Endothelial cell of umbilical vein (primary cell): ENCODE data around the gene CLIP1. TPM values are rescaled to one million over a fixed set of nuclear protein-coding genes. Genes with fewer than 3 reads are reported as not detected.

Source experiments
- BruUV-seq: library from RNA; stranded (reverse); fragments of 400-500 nt; replicated peaks from 2 replicates; lab custom pipeline; 2021; lab: Mats Ljungman, UMichigan
- CTCF ChIA-PET: fragments of 300-600, 350-600 bp; sonication (Branson Sonifier 250); formaldehyde crosslinking; loops from one replicate; lab custom pipeline; 2021; ENCODE audit warnings: antibody characterized with exemption, inconsistent platforms; lab: Charles Lee
- POLR2A ChIA-PET: fragments of 300-600, 350-600 bp; sonication (Branson Sonifier 250); formaldehyde crosslinking; loops from one replicate; lab custom pipeline; 2021; ENCODE audit warnings: antibody characterized with exemption, inconsistent platforms; lab: Charles Lee
- DNase-seq: peaks from one replicate; pipeline ENCODE4 v3.0.0-alpha.2; 2011; ENCODE audit warnings: low read depth, low spot score
- FAIRE-seq: peaks from 2 replicates; lab custom pipeline; 2011; peaks lifted over from hg19 to GRCh38; lab: Jason Lieb, UNC
- H2AFZ ChIP-seq: 2 replicates; pipeline ENCODE4 v1.6.0; 2012; ENCODE audit warnings: low read depth, low read length, control low read depth, inconsistent platforms
- H3K27ac ChIP-seq: 2 replicates; pipeline ENCODE4 v1.5.1; 2011; ENCODE audit warnings: low read depth, mild to moderate bottlenecking, control low read depth, low read length, moderate library complexity; ENCODE audit not compliant: insufficient read depth
- H3K27me3 ChIP-seq, 2 experiments: 2 replicates each; pipeline versions ENCODE4 v1.6.0 to v1.6.1; 2011; ENCODE audit warnings: low read length in 2 of 2, mixed read lengths in 1 of 2; ENCODE audit not compliant: control insufficient read depth in 2 of 2, insufficient read depth in 2 of 2
- H3K36me3 ChIP-seq, 2 experiments: 2 replicates in 1 of 2; 3 replicates in 1 of 2; pipeline ENCODE4 v1.5.1; 2011; ENCODE audit warnings: low read length in 2 of 2, mild to moderate bottlenecking in 1 of 2, moderate library complexity in 1 of 2; ENCODE audit not compliant: control insufficient read depth in 2 of 2, insufficient read depth in 2 of 2; ENCODE audit errors: extremely low read depth in 1 of 2
- H3K4me1 ChIP-seq: 3 replicates; pipeline ENCODE4 v1.5.1; 2011; ENCODE audit warnings: mild to moderate bottlenecking, low read length; ENCODE audit not compliant: control insufficient read depth, insufficient read depth; ENCODE audit errors: extremely low read depth
- H3K4me2 ChIP-seq: 2 replicates; pipeline ENCODE4 v1.6.1; 2011; ENCODE audit warnings: low read length, control low read depth, mixed read lengths; ENCODE audit not compliant: insufficient read depth
- H3K4me3 ChIP-seq, 3 experiments: fragments of 200-600 bp in 1 of 3; sonication (generic), shearing (Covaris generic) in 1 of 3; replicated peaks in 1 of 3; 2 replicates each; pipeline ENCODE4 v1.5.1; 2011 to 2016; ENCODE audit warnings: control low read depth in 3 of 3, low read length in 3 of 3, mild to moderate bottlenecking in 2 of 3, inconsistent platforms in 1 of 3, low read depth in 1 of 3, moderate library complexity in 1 of 3; ENCODE audit not compliant: insufficient read depth in 1 of 3
- H3K79me2 ChIP-seq: 2 replicates; pipeline ENCODE4 v1.6.0; 2012; ENCODE audit warnings: low read length, inconsistent platforms; ENCODE audit not compliant: control insufficient read depth, insufficient read depth
- H3K9ac ChIP-seq: replicated peaks from 2 replicates; pipeline ENCODE3; 2011; ENCODE audit warnings: low read length, control low read depth; ENCODE audit not compliant: insufficient read depth; ENCODE audit errors: extremely low read depth
- H3K9me1 ChIP-seq: replicated peaks from 3 replicates; pipeline ENCODE4 v1.6.0; 2011; ENCODE audit warnings: mild to moderate bottlenecking, low read length; ENCODE audit not compliant: control insufficient read depth, insufficient read depth; ENCODE audit errors: extremely low read depth
- H3K9me3 ChIP-seq: replicated peaks from 2 replicates; pipeline ENCODE4 v1.5.1; 2012; ENCODE audit warnings: low read length, inconsistent platforms; ENCODE audit not compliant: control insufficient read depth, insufficient read depth
- H4K20me1 ChIP-seq: replicated peaks from 2 replicates; pipeline ENCODE3; 2011; ENCODE audit warnings: mild to moderate bottlenecking, low read length; ENCODE audit not compliant: control insufficient read depth, insufficient read depth; ENCODE audit errors: extremely low read depth
- CTCF ChIP-seq, 2 donors: IDR thresholded peaks; 1 replicate in 1 of 2; 2 replicates in 1 of 2; pipeline ENCODE4 v1.5.1; 2011; ENCODE audit warnings: low read length in 2 of 2, mild to moderate bottlenecking in 2 of 2, moderate library complexity in 2 of 2, control low read depth in 1 of 2, inconsistent platforms in 1 of 2, low read depth in 1 of 2; ENCODE audit not compliant: insufficient read depth in 1 of 2; ENCODE audit errors: extremely low read depth in 1 of 2
- GATA2 ChIP-seq: IDR thresholded peaks from 2 replicates; pipeline ENCODE4 v1.7.0; 2011; ENCODE audit warnings: low read depth, mild to moderate bottlenecking, moderate library complexity, mixed read lengths, low read length; ENCODE audit not compliant: insufficient read length, insufficient read depth
- MYC ChIP-seq: IDR thresholded peaks from one replicate; pipeline ENCODE4 v1.6.1; 2011; ENCODE audit warnings: mild to moderate bottlenecking, low read depth, low read length
- POLR2A ChIP-seq: IDR thresholded peaks from 2 replicates; pipeline ENCODE4 v1.6.1; 2012; ENCODE audit warnings: low read depth, mild to moderate bottlenecking, control low read depth, low read length
- POLR2AphosphoS5 ChIP-seq: IDR thresholded peaks from 2 replicates; pipeline ENCODE4 v1.6.1; 2012; ENCODE audit warnings: low read depth, mild to moderate bottlenecking, control low read depth, low read length, moderate library complexity; ENCODE audit not compliant: insufficient read depth
- dilution Hi-C: fragments of 300-500 bp; cut with MboI; formaldehyde crosslinking; loops from one replicate; pipeline ENCODE4 v1.15.0; 2019; ENCODE audit warnings: low sequenced_read_pairs; ENCODE audit not compliant: extremely low pct_ligation_motif_present
- intact Hi-C: fragments of 100-400 bp; cut with micrococcal nuclease; formaldehyde crosslinking; loops from one replicate; pipeline ENCODE4 v1.10.0; 2022
- polyA plus RNA-seq, 4 experiments: library from polyadenylated mRNA; depleted of rRNA in 3 of 4; stranded (reverse) in 3 of 4; unstranded in 1 of 4; fragments of >200 nt; gene quantifications; 2 replicates each; pipeline versions ENCODE4 v1.2.1 to v1.2.3, GENCODE V29; 2011 to 2012; ENCODE audit warnings: missing spikeins in 1 of 4
- total RNA-seq: library from RNA; stranded (reverse); gene quantifications from 2 replicates; pipeline ENCODE4 v1.2.3, GENCODE V29; 2021

Gene CLIP1
- total and polyA plus RNA-seq, 2 donors (not counting 3 experiments of a cell fraction or from before 2014, with no cell fraction given) = 56.5 to 84.3 TPM

GRCh38 chr12:122421187-122421820 is 1.2 kb downstream of the CLIP1 start:
- Histone ChIP-seq H2AFZ (peak overlapping the region; percentile 4), H3K9me1 (no peaks in the 10 kb centered on the region), H4K20me1 (no peaks in the 10 kb centered on the region), H3K4me2 (peak overlapping the region; percentile 83), H3K27me3 (no peaks in the 10 kb centered on the region), H3K4me3 (peak overlapping the region; percentile 47 to 82 (median 82)), H3K79me2 (peaks cover 55% of the 10 kb centered on the region), H3K36me3 (peaks cover 0 to 1% of the 10 kb centered on the region in 2 experiments), H3K9me3 (no peaks in the 10 kb centered on the region), H3K9ac (peak overlapping the region; percentile 96), H3K27ac (peak overlapping the region; percentile 79), H3K4me1 (peaks cover 49% of the 10 kb centered on the region)
- dilution Hi-C loops (no loop called here), intact Hi-C loops (no loop called here)
- FAIRE-seq (no peak), DNase-seq (no peak)
- ChIA-PET POLR2A (interaction anchor here (0.7 to 1.0 kb wide), 2 partner anchors 21 to 22 kb away, joined by 6 to 8 read pairs; no protein-coding TSS in a partner anchor), CTCF (interaction anchor here (0.6 to 3.1 kb wide), 12 partner anchors 8 to 71 kb away, joined by 3 to 61 read pairs (median 4); no protein-coding TSS in a partner anchor)
- BruUV-seq = TSS peak; percentile 25
- no peak for TF ChIP-seq MYC
- TF ChIP-seq POLR2A = no peak
- TF ChIP-seq GATA2 = peak; percentile 35
- no peak for TF ChIP-seq CTCF (IDR thresholded peaks at IDR 0.05; ENCODE audit: extremely low read depth in 1 of 2, insufficient read depth in 1 of 2, low read depth in 1 of 2, low read length in 2 of 2)
- no peak for TF ChIP-seq POLR2AphosphoS5
